HepG2 (cell line): ENCODE results near the gene TTLL6. TPM values are rescaled to one million over a fixed set of nuclear protein-coding genes. Genes with fewer than 3 reads are reported as not detected.

ENCODE experiments used
- CBFB ChIP-seq: sonication (generic); formaldehyde crosslinking; IDR thresholded peaks from 2 replicates; pipeline ENCODE4 v1.4.0; 2020; ENCODE audit warnings: missing genetic modification reagents
- KDM1A ChIP-seq: IDR thresholded peaks from 2 replicates; pipeline ENCODE4 v1.6.1; 2016; ENCODE audit warnings: missing compliant biosample characterization
- KLF13 ChIP-seq: sonication (generic); formaldehyde crosslinking; IDR thresholded peaks from 2 replicates; pipeline ENCODE4 v1.4.0; 2020; ENCODE audit warnings: mild to moderate bottlenecking, missing genetic modification reagents
- MAZ ChIP-seq, 2 experiments: sonication (generic) in 1 of 2; formaldehyde crosslinking in 1 of 2; IDR thresholded peaks; 2 replicates each; pipeline versions ENCODE4 v1.5.0 to v1.6.1; 2012 to 2020; ENCODE audit warnings: low read depth in 2 of 2, mild to moderate bottlenecking in 2 of 2, borderline replicate concordance in 1 of 2, improper control_type of control experiment in 1 of 2, low read length in 1 of 2, missing genetic modification reagents in 1 of 2, moderate library complexity in 1 of 2
- MXI1 ChIP-seq: IDR thresholded peaks from 3 replicates; pipeline ENCODE4 v1.6.1; 2012; ENCODE audit warnings: low read depth, low read length, inconsistent platforms, borderline replicate concordance
- NR2F1 ChIP-seq, 2 experiments: fragments of 450-650 bp in 1 of 2; formaldehyde crosslinking in 1 of 2; IDR thresholded peaks; 2 replicates each; pipeline versions ENCODE4 v1.5.0 to v1.6.1; 2016 to 2020; ENCODE audit warnings: mild to moderate bottlenecking in 1 of 2, missing compliant biosample characterization in 1 of 2, missing genetic modification reagents in 1 of 2, moderate library complexity in 1 of 2
- ZMYM2 ChIP-seq: sonication (generic); formaldehyde crosslinking; IDR thresholded peaks from 2 replicates; pipeline ENCODE4 v1.8.0; 2022; ENCODE audit warnings: mild to moderate bottlenecking, missing genetic modification reagents
- ZNF30 ChIP-seq: sonication (generic); formaldehyde crosslinking; IDR thresholded peaks from 2 replicates; pipeline ENCODE4 v1.5.0; 2020; ENCODE audit warnings: mild to moderate bottlenecking, missing genetic modification reagents
- ZNF619 ChIP-seq: sonication (generic); formaldehyde crosslinking; IDR thresholded peaks from 2 replicates; pipeline ENCODE4 v1.4.0; 2020; ENCODE audit warnings: mild to moderate bottlenecking, missing genetic modification reagents
- ZNF713 ChIP-seq: sonication (generic); formaldehyde crosslinking; IDR thresholded peaks from 2 replicates; pipeline ENCODE4 v1.4.0; 2020; ENCODE audit warnings: mild to moderate bottlenecking, missing genetic modification reagents
- polyA plus RNA-seq, 8 experiments: library from polyadenylated mRNA; depleted of rRNA in 3 of 8; stranded (reverse) in 7 of 8; unstranded in 1 of 8; fragments of >200 nt; fragmentation: Illumina TruSeq in 4 of 8; extraction: Trizol in 4 of 8; gene quantifications; 2 replicates each; pipeline versions ENCODE4 v1.2.1 to v1.2.3, GENCODE V29; 2011 to 2016; ENCODE audit warnings: low read depth in 4 of 8, missing spikeins in 1 of 8, mixed read lengths in 1 of 8; ENCODE audit not compliant: insufficient read depth in 1 of 8
- total RNA-seq, 5 experiments: library from RNA; depleted of rRNA; stranded (reverse); fragments of >200 nt; fragmentation: Illumina TruSeq; extraction: Trizol; gene quantifications; 2 replicates each; pipeline ENCODE4 v1.2.3, GENCODE V29; 2016; ENCODE audit warnings: low read depth in 1 of 5
- TF ChIP-seq, protein P1 (sequence below): sonication (generic); formaldehyde crosslinking; IDR thresholded peaks from 2 replicates; pipeline ENCODE4 v1.9.0; 2022; ENCODE audit warnings: missing genetic modification reagents, mild to moderate bottlenecking, borderline replicate concordance
- TF ChIP-seq, protein P2 (sequence below): IDR thresholded peaks from 2 replicates; pipeline ENCODE4 v1.6.1; 2016; ENCODE audit warnings: low read depth, borderline replicate concordance
- TF ChIP-seq, protein P3 (sequence below): sonication (generic); formaldehyde crosslinking; IDR thresholded peaks from 2 replicates; pipeline ENCODE4 v1.4.0; 2020; ENCODE audit warnings: low read depth, mild to moderate bottlenecking, missing genetic modification reagents
- TF ChIP-seq, protein P4 (sequence below), 2 experiments: sonication (generic) in 1 of 2; formaldehyde crosslinking in 1 of 2; IDR thresholded peaks; 2 replicates each; pipeline versions ENCODE4 v1.4.0 to v1.6.1; 2018 to 2020; ENCODE audit warnings: missing genetic modification reagents in 2 of 2, borderline replicate concordance in 1 of 2, low read depth in 1 of 2, mild to moderate bottlenecking in 1 of 2, missing biosample characterization in 1 of 2
- TF ChIP-seq, protein P5 (sequence below): sonication (generic); formaldehyde crosslinking; IDR thresholded peaks from 2 replicates; pipeline ENCODE4 v1.4.0; 2020; ENCODE audit warnings: mild to moderate bottlenecking, missing genetic modification reagents
- TF ChIP-seq, protein P6 (sequence below): sonication (generic); formaldehyde crosslinking; IDR thresholded peaks from 2 replicates; pipeline ENCODE4 v1.4.0; 2020; ENCODE audit warnings: missing genetic modification reagents
- TF ChIP-seq, protein P7 (sequence below): sonication (generic); formaldehyde crosslinking; IDR thresholded peaks from 2 replicates; pipeline ENCODE4 v1.4.0; 2020; ENCODE audit warnings: missing genetic modification reagents, borderline replicate concordance

TTLL6 gene
- total and polyA plus RNA-seq, 2 of the 13 experiments (the other 11 are each of a cell fraction or from before 2014, with no cell fraction given): 0.04 to 0.08 TPM

DNA sequence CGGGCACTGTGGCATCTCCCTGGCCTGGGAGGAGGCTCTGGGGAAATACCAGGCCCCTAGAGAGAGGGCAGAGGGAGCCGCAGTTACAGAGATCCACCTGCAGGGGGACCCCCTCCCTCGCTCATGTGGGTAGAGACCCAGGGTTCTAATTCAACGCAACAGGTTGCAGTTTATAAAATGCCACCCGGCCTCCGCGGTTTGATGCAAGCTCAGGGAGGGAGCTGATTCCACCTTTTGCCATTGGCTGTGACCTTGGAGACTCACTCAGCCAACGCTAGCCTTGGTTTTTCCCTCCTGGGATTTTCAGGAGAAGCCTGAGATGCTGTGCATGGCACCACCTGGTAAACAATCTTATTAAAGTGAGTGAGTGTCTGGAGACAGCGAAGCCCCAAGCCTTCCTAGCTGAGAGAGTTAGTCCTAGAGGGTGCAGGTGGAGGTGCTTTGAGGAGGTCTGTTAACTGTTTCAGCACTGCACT is 12.1 kb downstream of the TTLL6 start (continued):
- TF ChIP-seq, protein P1, sequence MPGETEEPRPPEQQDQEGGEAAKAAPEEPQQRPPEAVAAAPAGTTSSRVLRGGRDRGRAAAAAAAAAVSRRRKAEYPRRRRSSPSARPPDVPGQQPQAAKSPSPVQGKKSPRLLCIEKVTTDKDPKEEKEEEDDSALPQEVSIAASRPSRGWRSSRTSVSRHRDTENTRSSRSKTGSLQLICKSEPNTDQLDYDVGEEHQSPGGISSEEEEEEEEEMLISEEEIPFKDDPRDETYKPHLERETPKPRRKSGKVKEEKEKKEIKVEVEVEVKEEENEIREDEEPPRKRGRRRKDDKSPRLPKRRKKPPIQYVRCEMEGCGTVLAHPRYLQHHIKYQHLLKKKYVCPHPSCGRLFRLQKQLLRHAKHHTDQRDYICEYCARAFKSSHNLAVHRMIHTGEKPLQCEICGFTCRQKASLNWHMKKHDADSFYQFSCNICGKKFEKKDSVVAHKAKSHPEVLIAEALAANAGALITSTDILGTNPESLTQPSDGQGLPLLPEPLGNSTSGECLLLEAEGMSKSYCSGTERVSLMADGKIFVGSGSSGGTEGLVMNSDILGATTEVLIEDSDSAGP: peak; percentile 16; the same call in 1 of the 2 replicates
- TF ChIP-seq ZNF619 (CRISPR knock-in tag): 0 out of 2 replicates have a peak, but pooled peaks have one; percentile 67
- 0 out of 3 replicates have a peak, but pooled peaks have one; percentile 29 for TF ChIP-seq MXI1
- TF ChIP-seq CBFB: no peak; the same call in 1 of the 2 replicates
- no peak for TF ChIP-seq ZNF30 (CRISPR knock-in tag)
- 0 out of 2 replicates have a peak, but pooled peaks have one; percentile 67 for TF ChIP-seq KLF13 (CRISPR knock-in tag)
- peak; percentile 37; the same call in 1 of the 2 replicates for TF ChIP-seq MAZ (IDR thresholded peaks at IDR 0.05; ENCODE audit: borderline replicate concordance, low read depth, low read length)
- no peak for TF ChIP-seq MAZ (CRISPR knock-in tag; IDR thresholded peaks at IDR 0.05; ENCODE audit: low read depth)
- TF ChIP-seq, protein P2, sequence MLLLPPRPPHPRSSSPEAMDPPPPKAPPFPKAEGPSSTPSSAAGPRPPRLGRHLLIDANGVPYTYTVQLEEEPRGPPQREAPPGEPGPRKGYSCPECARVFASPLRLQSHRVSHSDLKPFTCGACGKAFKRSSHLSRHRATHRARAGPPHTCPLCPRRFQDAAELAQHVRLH (CRISPR knock-in tag): peak; percentile 58; the same call in 1 of the 2 replicates
- TF ChIP-seq, protein P3, sequence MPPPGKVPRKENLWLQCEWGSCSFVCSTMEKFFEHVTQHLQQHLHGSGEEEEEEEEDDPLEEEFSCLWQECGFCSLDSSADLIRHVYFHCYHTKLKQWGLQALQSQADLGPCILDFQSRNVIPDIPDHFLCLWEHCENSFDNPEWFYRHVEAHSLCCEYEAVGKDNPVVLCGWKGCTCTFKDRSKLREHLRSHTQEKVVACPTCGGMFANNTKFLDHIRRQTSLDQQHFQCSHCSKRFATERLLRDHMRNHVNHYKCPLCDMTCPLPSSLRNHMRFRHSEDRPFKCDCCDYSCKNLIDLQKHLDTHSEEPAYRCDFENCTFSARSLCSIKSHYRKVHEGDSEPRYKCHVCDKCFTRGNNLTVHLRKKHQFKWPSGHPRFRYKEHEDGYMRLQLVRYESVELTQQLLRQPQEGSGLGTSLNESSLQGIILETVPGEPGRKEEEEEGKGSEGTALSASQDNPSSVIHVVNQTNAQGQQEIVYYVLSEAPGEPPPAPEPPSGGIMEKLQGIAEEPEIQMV: 0 out of 2 replicates have a peak, but pooled peaks have one; percentile 32
- TF ChIP-seq ZNF713 (CRISPR knock-in tag): 0 out of 2 replicates have a peak, but pooled peaks have one; percentile 64
- TF ChIP-seq, protein P4, sequence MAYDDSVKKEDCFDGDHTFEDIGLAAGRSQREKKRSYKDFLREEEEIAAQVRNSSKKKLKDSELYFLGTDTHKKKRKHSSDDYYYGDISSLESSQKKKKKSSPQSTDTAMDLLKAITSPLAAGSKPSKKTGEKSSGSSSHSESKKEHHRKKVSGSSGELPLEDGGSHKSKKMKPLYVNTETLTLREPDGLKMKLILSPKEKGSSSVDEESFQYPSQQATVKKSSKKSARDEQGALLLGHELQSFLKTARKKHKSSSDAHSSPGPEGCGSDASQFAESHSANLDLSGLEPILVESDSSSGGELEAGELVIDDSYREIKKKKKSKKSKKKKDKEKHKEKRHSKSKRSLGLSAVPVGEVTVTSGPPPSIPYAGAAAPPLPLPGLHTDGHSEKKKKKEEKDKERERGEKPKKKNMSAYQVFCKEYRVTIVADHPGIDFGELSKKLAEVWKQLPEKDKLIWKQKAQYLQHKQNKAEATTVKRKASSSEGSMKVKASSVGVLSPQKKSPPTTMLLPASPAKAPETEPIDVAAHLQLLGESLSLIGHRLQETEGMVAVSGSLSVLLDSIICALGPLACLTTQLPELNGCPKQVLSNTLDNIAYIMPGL (CRISPR knock-in tag; IDR thresholded peaks at IDR 0.05; ENCODE audit: borderline replicate concordance in 1 of 2, low read depth in 1 of 2): peak; percentile 61 to 74; a peak in 3 of 4 replicates
- TF ChIP-seq NR2F1 (CRISPR knock-in tag; IDR thresholded peaks at IDR 0.05): no peak
- TF ChIP-seq, protein P5, sequence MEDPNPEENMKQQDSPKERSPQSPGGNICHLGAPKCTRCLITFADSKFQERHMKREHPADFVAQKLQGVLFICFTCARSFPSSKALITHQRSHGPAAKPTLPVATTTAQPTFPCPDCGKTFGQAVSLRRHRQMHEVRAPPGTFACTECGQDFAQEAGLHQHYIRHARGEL (CRISPR knock-in tag): no peak
- TF ChIP-seq ZMYM2: no peak
- no peak for TF ChIP-seq KDM1A
- TF ChIP-seq, protein P6, sequence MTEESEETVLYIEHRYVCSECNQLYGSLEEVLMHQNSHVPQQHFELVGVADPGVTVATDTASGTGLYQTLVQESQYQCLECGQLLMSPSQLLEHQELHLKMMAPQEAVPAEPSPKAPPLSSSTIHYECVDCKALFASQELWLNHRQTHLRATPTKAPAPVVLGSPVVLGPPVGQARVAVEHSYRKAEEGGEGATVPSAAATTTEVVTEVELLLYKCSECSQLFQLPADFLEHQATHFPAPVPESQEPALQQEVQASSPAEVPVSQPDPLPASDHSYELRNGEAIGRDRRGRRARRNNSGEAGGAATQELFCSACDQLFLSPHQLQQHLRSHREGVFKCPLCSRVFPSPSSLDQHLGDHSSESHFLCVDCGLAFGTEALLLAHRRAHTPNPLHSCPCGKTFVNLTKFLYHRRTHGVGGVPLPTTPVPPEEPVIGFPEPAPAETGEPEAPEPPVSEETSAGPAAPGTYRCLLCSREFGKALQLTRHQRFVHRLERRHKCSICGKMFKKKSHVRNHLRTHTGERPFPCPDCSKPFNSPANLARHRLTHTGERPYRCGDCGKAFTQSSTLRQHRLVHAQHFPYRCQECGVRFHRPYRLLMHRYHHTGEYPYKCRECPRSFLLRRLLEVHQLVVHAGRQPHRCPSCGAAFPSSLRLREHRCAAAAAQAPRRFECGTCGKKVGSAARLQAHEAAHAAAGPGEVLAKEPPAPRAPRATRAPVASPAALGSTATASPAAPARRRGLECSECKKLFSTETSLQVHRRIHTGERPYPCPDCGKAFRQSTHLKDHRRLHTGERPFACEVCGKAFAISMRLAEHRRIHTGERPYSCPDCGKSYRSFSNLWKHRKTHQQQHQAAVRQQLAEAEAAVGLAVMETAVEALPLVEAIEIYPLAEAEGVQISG (CRISPR knock-in tag): 0 out of 2 replicates have a peak, but pooled peaks have one; percentile 26
- TF ChIP-seq, protein P7, sequence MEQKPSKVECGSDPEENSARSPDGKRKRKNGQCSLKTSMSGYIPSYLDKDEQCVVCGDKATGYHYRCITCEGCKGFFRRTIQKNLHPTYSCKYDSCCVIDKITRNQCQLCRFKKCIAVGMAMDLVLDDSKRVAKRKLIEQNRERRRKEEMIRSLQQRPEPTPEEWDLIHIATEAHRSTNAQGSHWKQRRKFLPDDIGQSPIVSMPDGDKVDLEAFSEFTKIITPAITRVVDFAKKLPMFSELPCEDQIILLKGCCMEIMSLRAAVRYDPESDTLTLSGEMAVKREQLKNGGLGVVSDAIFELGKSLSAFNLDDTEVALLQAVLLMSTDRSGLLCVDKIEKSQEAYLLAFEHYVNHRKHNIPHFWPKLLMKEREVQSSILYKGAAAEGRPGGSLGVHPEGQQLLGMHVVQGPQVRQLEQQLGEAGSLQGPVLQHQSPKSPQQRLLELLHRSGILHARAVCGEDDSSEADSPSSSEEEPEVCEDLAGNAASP (CRISPR knock-in tag): peak; percentile 57; the same call in 1 of the 2 replicates
